ENCODE data around the gene F10. TPM values are rescaled to one million over a fixed set of nuclear protein-coding genes. Genes with fewer than 3 reads are reported as not detected.

F10 gene
- total RNA-seq, 1 donor from 2014 or later, result 3.5 TPM

DNA sequence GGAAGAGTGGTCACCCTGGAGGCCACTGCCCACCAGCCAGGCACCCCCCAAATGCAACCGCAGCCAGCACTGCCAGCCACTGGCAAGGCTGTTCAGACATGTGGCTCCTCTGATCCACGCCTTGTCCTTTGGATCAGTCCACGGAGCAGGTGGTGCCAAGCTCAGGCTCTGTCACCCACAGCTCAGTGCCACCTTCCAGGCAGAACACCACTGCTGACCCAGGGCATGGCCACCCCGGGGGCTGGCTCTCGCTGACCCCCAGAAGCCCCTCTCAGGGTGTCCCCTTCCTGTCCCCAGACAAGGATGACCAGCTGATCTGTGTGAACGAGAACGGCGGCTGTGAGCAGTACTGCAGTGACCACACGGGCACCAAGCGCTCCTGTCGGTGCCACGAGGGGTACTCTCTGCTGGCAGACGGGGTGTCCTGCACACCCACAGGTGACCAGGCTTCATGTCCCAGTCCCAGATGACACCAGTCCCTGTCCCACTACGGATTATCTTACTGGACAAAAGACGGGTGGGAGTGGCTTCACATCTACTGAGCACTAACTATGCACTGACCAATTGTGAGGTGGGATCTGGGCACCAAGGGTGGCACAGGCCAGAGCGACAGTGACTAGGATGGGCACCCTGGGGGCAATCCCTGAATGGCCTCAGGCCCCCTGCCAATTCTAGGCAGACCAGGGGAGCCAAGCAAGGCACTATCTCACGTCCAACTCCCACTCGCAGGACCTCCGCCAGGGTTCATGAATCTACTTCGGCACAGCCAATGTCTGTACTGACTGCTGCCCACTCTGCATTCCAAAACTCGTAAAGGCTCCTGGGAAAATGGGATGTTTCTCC, 7.0 kb upstream of the F10 start:
- peaks cover 5% of the 10 kb centered on the region for H3K4me1 ChIP-seq
- H3K4me3 ChIP-seq, result no peak overlapping the region
- H3K27me3 ChIP-seq (ENCODE audit: low read depth), result peaks cover 17% of the 10 kb centered on the region
- no peak for DNase-seq
- H3K9me3 ChIP-seq (replicated peaks), result no peaks in the 10 kb centered on the region
- intact Hi-C loops (cut with micrococcal nuclease), result no loop called here
- no peak overlapping the region for H3K27ac ChIP-seq (replicated peaks)
- H3K36me3 ChIP-seq, result no peaks in the 10 kb centered on the region
- TF ChIP-seq, protein P1, sequence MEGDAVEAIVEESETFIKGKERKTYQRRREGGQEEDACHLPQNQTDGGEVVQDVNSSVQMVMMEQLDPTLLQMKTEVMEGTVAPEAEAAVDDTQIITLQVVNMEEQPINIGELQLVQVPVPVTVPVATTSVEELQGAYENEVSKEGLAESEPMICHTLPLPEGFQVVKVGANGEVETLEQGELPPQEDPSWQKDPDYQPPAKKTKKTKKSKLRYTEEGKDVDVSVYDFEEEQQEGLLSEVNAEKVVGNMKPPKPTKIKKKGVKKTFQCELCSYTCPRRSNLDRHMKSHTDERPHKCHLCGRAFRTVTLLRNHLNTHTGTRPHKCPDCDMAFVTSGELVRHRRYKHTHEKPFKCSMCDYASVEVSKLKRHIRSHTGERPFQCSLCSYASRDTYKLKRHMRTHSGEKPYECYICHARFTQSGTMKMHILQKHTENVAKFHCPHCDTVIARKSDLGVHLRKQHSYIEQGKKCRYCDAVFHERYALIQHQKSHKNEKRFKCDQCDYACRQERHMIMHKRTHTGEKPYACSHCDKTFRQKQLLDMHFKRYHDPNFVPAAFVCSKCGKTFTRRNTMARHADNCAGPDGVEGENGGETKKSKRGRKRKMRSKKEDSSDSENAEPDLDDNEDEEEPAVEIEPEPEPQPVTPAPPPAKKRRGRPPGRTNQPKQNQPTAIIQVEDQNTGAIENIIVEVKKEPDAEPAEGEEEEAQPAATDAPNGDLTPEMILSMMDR (IDR thresholded peaks at IDR 0.05; ENCODE audit: borderline replicate concordance), result no peak

DNA sequence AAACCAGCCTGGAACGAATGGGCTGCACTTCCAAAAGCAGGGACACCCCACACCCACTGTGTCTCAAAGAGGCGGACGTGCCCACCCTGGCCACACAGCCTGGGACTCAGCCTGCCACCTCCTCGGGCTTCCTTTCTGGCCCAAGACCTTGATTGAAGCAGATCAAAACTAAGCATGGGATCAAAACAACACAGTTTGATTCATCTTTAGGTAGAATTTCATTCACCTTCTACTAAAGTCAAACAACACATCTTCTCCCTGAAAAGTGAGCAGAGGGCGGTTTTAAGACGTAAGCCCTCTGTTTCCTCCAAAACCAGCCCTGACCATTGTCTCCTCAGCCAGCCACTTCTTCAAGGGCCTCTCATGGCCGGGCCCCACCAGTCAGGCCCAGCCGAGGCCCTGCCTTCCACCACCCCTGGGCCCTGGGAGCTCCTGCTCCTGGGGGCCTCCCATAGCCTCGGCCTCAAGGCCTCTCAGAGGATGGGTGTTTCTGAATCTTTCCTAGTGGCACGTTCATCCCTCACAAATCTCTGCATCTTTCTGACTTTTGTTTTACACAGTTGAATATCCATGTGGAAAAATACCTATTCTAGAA, 6.3 kb upstream of the F10 start:
- Histone ChIP-seq H3K27me3 (ENCODE audit: low read depth) (peaks cover 11% of the 10 kb centered on the region), H3K27ac (replicated peaks) (no peak overlapping the region), H3K9me3 (replicated peaks) (no peaks in the 10 kb centered on the region), H3K4me1 (no peaks in the 10 kb centered on the region), H3K36me3 (no peaks in the 10 kb centered on the region), H3K4me3 (no peak overlapping the region)
- TF ChIP-seq, protein P1 (IDR thresholded peaks at IDR 0.05; ENCODE audit: borderline replicate concordance), result no peak
- DNase-seq, result no peak
- intact Hi-C loops (cut with micrococcal nuclease), result no loop called here

DNA sequence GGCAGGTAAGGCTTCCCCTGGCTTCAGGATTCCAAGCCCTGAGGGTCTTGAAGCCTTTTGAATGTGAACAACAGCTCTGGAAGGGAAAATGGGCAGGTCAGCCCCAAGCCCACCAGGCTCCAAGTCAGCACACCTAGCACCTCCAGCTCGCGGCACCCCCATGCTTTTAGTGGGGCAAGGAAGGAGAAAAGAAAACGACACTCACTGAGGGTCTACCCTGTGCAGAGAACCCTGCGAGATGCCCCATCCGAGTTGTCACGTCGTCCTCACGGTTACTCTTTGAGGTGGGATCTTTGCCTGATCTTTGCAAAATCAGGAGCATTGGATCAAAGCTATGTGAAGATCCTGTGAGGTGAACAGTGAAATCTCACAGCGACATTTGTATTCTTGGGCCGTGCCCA, 5.7 kb upstream of the F10 start:
- Histone ChIP-seq H3K27me3 (ENCODE audit: low read depth) (peaks cover 11% of the 10 kb centered on the region), H3K27ac (replicated peaks) (no peak overlapping the region), H3K4me3 (no peak overlapping the region), H3K4me1 (no peaks in the 10 kb centered on the region), H3K9me3 (replicated peaks) (no peaks in the 10 kb centered on the region), H3K36me3 (no peaks in the 10 kb centered on the region)
- no peak for DNase-seq
- TF ChIP-seq, protein P1 (IDR thresholded peaks at IDR 0.05; ENCODE audit: borderline replicate concordance), result no peak
- intact Hi-C loops (cut with micrococcal nuclease), result no loop called here

DNA sequence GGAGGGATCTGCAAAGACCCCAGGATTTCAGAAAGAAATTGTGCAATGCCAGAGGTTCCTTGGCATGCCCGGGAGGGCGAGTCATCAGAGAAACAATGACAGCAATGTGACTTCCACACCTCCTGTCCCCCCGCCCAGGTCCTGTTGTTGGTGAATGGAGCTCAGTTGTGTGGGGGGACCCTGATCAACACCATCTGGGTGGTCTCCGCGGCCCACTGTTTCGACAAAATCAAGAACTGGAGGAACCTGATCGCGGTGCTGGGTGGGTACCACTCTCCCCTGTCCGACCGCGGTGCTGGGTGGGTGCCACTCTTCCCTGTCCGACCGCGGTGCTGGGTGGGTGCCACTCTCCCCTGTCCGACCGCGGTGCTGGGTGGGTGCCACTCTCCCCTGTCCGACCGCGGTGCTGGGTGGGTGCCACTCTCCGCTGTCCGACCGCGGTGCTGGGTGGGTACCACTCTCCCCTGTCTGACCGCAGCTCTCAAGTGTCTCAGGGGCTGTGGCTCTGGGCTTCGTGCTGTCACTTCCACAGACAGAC, 5.2 kb upstream of the F10 start:
- H3K27me3 ChIP-seq (ENCODE audit: low read depth), result peaks cover 11% of the 10 kb centered on the region

DNA sequence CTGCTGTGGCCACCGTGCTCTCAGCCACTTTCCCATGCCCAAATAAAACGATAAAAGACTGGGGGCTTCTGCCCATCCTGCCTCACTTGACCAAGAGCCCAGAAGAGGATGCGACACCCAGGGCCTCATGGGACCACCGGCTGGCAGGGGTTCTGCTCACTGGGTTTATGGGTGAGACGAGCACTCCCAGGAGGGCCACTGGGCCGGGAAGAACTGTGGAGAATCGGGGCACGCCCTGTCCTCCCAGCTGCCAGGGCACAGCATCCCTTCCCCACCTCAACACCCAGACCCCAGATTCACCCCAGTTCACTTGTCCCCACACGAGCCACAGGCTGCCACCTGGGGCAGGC, 4.7 kb upstream of the F10 start:
- H3K27me3 ChIP-seq (ENCODE audit: low read depth), result peaks cover 11% of the 10 kb centered on the region
- TF ChIP-seq, protein P1 (IDR thresholded peaks at IDR 0.05; ENCODE audit: borderline replicate concordance), result no peak
- no peaks in the 10 kb centered on the region for H3K36me3 ChIP-seq
- no peak for DNase-seq
- no peak overlapping the region for H3K27ac ChIP-seq (replicated peaks)
- no peak overlapping the region for H3K4me3 ChIP-seq
- intact Hi-C loops (cut with micrococcal nuclease), result no loop called here
- H3K4me1 ChIP-seq, result peaks cover 7% of the 10 kb centered on the region
- no peaks in the 10 kb centered on the region for H3K9me3 ChIP-seq (replicated peaks)

More for the DNA sequence above, 5.2 kb upstream of the F10 start:
- H3K36me3 ChIP-seq, result no peaks in the 10 kb centered on the region
- no peaks in the 10 kb centered on the region for H3K9me3 ChIP-seq (replicated peaks)
- no peak overlapping the region for H3K4me3 ChIP-seq
- DNase-seq, result no peak
- intact Hi-C loops (cut with micrococcal nuclease), result no loop called here
- no peak overlapping the region for H3K27ac ChIP-seq (replicated peaks)
- H3K4me1 ChIP-seq, result peaks cover 4% of the 10 kb centered on the region
- TF ChIP-seq, protein P1 (IDR thresholded peaks at IDR 0.05; ENCODE audit: borderline replicate concordance), result no peak
